Measurements from ENCODE around the gene CIT.

Gene CIT

DNA sequence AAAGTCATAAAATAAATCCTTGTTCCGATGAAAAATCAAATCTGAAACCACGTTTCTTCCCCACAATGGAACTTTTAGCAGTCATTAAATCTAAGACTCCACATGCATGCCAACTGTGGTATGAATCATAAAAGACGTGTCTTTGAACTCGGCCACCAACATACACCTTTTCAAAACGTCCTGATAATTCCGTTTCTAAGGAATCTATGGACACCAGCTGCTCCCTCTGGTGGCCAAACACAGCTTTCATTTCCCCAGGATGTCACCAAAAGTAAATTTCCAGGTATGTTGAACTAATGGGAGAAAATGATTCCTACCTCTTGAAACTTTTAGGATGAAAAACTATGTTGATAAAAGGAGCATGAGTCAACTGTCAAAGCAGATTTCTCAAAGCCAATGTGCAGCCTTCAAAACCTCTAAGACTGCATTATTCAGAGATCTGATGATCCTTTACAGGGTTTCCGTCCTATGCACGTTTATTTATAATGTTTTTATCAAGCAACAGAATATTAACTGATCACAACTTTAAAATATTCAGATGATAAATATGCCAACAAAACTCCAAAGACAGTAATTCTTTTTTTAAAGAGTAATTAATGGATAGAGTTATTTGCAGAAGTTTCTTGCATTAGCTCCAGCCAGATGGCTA is 96.2 kb downstream of the CIT start:
- Histone ChIP-seq H3K36me3 (ENCODE audit: control insufficient read depth, insufficient read depth, low read length) (peaks cover 60% of the 10 kb centered on the region), H3K27ac (ENCODE audit: low read depth, low read length) (no peak overlapping the region), H3K4me1 (ENCODE audit: control insufficient read depth, insufficient read depth, low read length) (no peaks in the 10 kb centered on the region), H3K27me3 (ENCODE audit: control insufficient read depth, insufficient read depth, low read length) (no peaks in the 10 kb centered on the region), H3K9me3 (ENCODE audit: control insufficient read depth, insufficient read depth, low read length) (no peaks in the 10 kb centered on the region), H3K4me3 (ENCODE audit: low read depth, low read length) (no peak overlapping the region), H3K9ac (ENCODE audit: low read depth, low read length) (no peak overlapping the region)

DNA sequence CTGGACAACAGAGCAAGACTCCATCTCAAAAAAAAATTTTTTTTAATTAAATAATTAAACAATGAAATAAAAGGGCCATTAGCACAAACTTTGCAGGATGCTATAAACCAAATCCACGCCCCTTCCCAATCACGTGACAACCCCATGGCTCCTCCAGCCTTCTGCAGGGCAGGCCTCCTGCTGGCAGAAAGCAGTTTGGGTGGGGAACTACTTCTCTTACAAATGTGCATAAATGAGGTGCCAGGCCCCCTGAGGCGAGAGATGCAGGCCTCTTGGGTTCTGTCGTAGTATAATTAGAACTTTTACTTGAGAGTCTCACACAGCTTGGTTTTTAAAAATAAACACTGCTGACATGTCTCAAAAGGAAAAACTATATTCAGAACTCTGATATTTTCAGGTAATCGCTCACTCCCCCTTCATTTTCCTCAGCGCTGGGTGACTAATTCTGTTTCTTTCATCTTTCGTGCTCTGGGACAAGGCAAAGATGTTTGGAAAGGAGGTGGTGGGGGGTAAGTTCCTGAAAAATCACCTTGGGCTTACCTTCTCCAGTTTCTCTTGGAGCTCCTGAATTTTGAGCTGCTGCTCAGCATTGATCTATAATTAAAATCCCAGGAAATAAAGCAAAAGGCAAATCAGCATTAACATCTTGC is 101.7 kb downstream of the CIT start:
- Histone ChIP-seq H3K9me3 (ENCODE audit: control insufficient read depth, insufficient read depth, low read length) (no peaks in the 10 kb centered on the region), H3K4me3 (ENCODE audit: low read depth, low read length) (no peak overlapping the region), H3K9ac (ENCODE audit: low read depth, low read length) (no peak overlapping the region), H3K36me3 (ENCODE audit: control insufficient read depth, insufficient read depth, low read length) (peaks cover 67% of the 10 kb centered on the region), H3K27me3 (ENCODE audit: control insufficient read depth, insufficient read depth, low read length) (no peaks in the 10 kb centered on the region), H3K4me1 (ENCODE audit: control insufficient read depth, insufficient read depth, low read length) (no peaks in the 10 kb centered on the region), H3K27ac (ENCODE audit: low read depth, low read length) (no peak overlapping the region)

GRCh38 chr12:119772431-119772830 is 104.7 kb downstream of the CIT start:
- H3K9me3 ChIP-seq (ENCODE audit: control insufficient read depth, insufficient read depth, low read length), result no peaks in the 10 kb centered on the region
- H3K4me1 ChIP-seq (ENCODE audit: control insufficient read depth, insufficient read depth, low read length), result no peaks in the 10 kb centered on the region
- H3K9ac ChIP-seq (ENCODE audit: low read depth, low read length), result no peak overlapping the region
- H3K27me3 ChIP-seq (ENCODE audit: control insufficient read depth, insufficient read depth, low read length), result no peaks in the 10 kb centered on the region
- H3K27ac ChIP-seq (ENCODE audit: low read depth, low read length), result no peak overlapping the region
- peaks cover 76% of the 10 kb centered on the region for H3K36me3 ChIP-seq (ENCODE audit: control insufficient read depth, insufficient read depth, low read length)
- no peak overlapping the region for H3K4me3 ChIP-seq (ENCODE audit: low read depth, low read length)

GRCh38 chr12:119770146-119770545 is 107.0 kb downstream of the CIT start:
- H3K36me3 ChIP-seq (ENCODE audit: control insufficient read depth, insufficient read depth, low read length), result peaks cover 79% of the 10 kb centered on the region

DNA sequence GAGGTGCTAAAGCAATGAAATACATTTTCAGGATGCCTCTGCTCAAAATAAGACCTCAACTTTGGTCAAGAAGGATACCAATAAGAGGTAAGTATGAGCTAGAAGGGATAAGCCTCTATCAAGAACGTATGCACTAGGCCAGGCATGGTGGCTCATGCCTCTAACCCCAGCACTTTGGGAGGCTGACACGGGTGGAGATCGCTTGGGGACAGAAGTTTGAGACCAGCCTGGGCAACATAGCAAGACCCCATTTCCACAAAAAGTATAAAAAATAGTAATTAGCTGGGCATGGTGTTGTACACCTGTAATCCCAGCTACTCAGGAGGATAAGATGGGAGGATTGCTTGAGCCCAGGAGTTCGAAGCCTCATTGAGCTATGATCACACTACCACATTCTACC is 114.5 kb downstream of the CIT start:
- peaks cover 73% of the 10 kb centered on the region for H3K36me3 ChIP-seq (ENCODE audit: control insufficient read depth, insufficient read depth, low read length)
- no peak overlapping the region for H3K27ac ChIP-seq (ENCODE audit: low read depth, low read length)
- H3K4me3 ChIP-seq (ENCODE audit: low read depth, low read length), result no peak overlapping the region
- H3K4me1 ChIP-seq (ENCODE audit: control insufficient read depth, insufficient read depth, low read length), result no peaks in the 10 kb centered on the region
- H3K9ac ChIP-seq (ENCODE audit: low read depth, low read length), result no peak overlapping the region
- H3K27me3 ChIP-seq (ENCODE audit: control insufficient read depth, insufficient read depth, low read length), result no peaks in the 10 kb centered on the region
- H3K9me3 ChIP-seq (ENCODE audit: control insufficient read depth, insufficient read depth, low read length), result no peaks in the 10 kb centered on the region

More at GRCh38 chr12:119770146-119770545, 107.0 kb downstream of the CIT start:
- Histone ChIP-seq H3K4me3 (ENCODE audit: low read depth, low read length) (no peak overlapping the region), H3K9me3 (ENCODE audit: control insufficient read depth, insufficient read depth, low read length) (no peaks in the 10 kb centered on the region), H3K27ac (ENCODE audit: low read depth, low read length) (no peak overlapping the region), H3K4me1 (ENCODE audit: control insufficient read depth, insufficient read depth, low read length) (no peaks in the 10 kb centered on the region), H3K27me3 (ENCODE audit: control insufficient read depth, insufficient read depth, low read length) (no peaks in the 10 kb centered on the region), H3K9ac (ENCODE audit: low read depth, low read length) (no peak overlapping the region)

GRCh38 chr12:119758722-119759121 is 118.4 kb downstream of the CIT start:
- no peak overlapping the region for H3K4me3 ChIP-seq (ENCODE audit: low read depth, low read length)
- peaks cover 86% of the 10 kb centered on the region for H3K36me3 ChIP-seq (ENCODE audit: control insufficient read depth, insufficient read depth, low read length)
- no peaks in the 10 kb centered on the region for H3K4me1 ChIP-seq (ENCODE audit: control insufficient read depth, insufficient read depth, low read length)
- H3K27me3 ChIP-seq (ENCODE audit: control insufficient read depth, insufficient read depth, low read length), result no peaks in the 10 kb centered on the region
- no peaks in the 10 kb centered on the region for H3K9me3 ChIP-seq (ENCODE audit: control insufficient read depth, insufficient read depth, low read length)
- no peak overlapping the region for H3K9ac ChIP-seq (ENCODE audit: low read depth, low read length)
- no peak overlapping the region for H3K27ac ChIP-seq (ENCODE audit: low read depth, low read length)

DNA sequence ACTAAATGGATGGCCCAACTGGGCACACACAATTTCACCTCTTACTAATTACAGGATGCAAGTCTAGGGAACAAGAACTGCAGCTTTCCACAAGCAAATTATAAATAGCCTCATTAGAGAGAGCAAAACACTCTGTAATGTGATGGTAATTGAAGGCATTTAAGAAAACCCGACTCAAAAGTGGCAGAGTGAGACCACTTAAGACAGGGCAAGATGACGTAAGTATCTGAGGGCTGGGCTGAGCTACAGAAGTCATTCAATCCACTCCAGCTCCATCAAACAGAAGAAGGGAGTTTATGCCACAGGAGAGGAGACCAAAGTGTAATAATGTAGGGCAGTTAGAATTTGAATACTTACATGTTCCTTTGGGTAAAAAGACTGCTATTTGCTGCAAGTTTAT is 118.9 kb downstream of the CIT start:
- no peaks in the 10 kb centered on the region for H3K9me3 ChIP-seq (ENCODE audit: control insufficient read depth, insufficient read depth, low read length)
- H3K27ac ChIP-seq (ENCODE audit: low read depth, low read length), result no peak overlapping the region
- no peaks in the 10 kb centered on the region for H3K4me1 ChIP-seq (ENCODE audit: control insufficient read depth, insufficient read depth, low read length)
- peaks cover 85% of the 10 kb centered on the region for H3K36me3 ChIP-seq (ENCODE audit: control insufficient read depth, insufficient read depth, low read length)
- no peak overlapping the region for H3K9ac ChIP-seq (ENCODE audit: low read depth, low read length)
- H3K27me3 ChIP-seq (ENCODE audit: control insufficient read depth, insufficient read depth, low read length), result no peaks in the 10 kb centered on the region
- H3K4me3 ChIP-seq (ENCODE audit: low read depth, low read length), result no peak overlapping the region

DNA sequence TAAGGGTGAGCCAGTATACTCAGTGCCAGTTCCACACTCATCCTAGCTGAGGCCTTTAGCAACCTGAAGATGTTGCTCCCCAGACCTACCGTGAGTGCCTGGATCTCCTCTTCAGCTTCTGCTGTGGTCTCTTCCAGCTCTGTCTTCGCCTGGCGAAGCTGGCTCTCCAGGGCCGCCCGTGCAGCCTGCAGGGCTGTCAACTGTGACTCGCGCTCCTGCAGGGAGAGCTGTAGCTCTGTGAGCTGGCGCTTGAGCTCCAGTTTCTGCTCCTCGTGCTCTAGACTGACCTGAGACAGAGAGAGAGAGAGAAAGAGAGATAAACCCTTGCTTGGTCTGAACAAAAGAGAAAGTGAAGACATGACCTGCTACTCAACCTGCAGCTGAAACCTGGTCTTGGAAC is 125.2 kb downstream of the CIT start:
- Histone ChIP-seq H3K9ac (ENCODE audit: low read depth, low read length) (no peak overlapping the region), H3K27ac (ENCODE audit: low read depth, low read length) (no peak overlapping the region), H3K4me3 (ENCODE audit: low read depth, low read length) (no peak overlapping the region), H3K36me3 (ENCODE audit: control insufficient read depth, insufficient read depth, low read length) (peaks cover 84% of the 10 kb centered on the region), H3K9me3 (ENCODE audit: control insufficient read depth, insufficient read depth, low read length) (no peaks in the 10 kb centered on the region), H3K4me1 (ENCODE audit: control insufficient read depth, insufficient read depth, low read length) (no peaks in the 10 kb centered on the region), H3K27me3 (ENCODE audit: control insufficient read depth, insufficient read depth, low read length) (no peaks in the 10 kb centered on the region)

- Histone ChIP-seq H3K4me3 (ENCODE audit: low read depth, low read length) (no peak overlapping the region), H3K36me3 (ENCODE audit: control insufficient read depth, insufficient read depth, low read length) (peaks cover 67% of the 10 kb centered on the region), H3K4me1 (ENCODE audit: control insufficient read depth, insufficient read depth, low read length) (no peaks in the 10 kb centered on the region), H3K27me3 (ENCODE audit: control insufficient read depth, insufficient read depth, low read length) (no peaks in the 10 kb centered on the region), H3K27ac (ENCODE audit: low read depth, low read length) (no peak overlapping the region), H3K9me3 (ENCODE audit: control insufficient read depth, insufficient read depth, low read length) (peaks cover 12% of the 10 kb centered on the region), H3K9ac (ENCODE audit: low read depth, low read length) (no peak overlapping the region)
Observed at GRCh38 chr12:119749666-119750065, 127.5 kb downstream of the CIT start.

- Histone ChIP-seq H3K36me3 (ENCODE audit: control insufficient read depth, insufficient read depth, low read length) (peaks cover 64% of the 10 kb centered on the region), H3K27ac (ENCODE audit: low read depth, low read length) (no peak overlapping the region), H3K9me3 (ENCODE audit: control insufficient read depth, insufficient read depth, low read length) (peaks cover 13% of the 10 kb centered on the region), H3K9ac (ENCODE audit: low read depth, low read length) (no peak overlapping the region), H3K27me3 (ENCODE audit: control insufficient read depth, insufficient read depth, low read length) (no peaks in the 10 kb centered on the region), H3K4me1 (ENCODE audit: control insufficient read depth, insufficient read depth, low read length) (no peaks in the 10 kb centered on the region), H3K4me3 (ENCODE audit: low read depth, low read length) (no peak overlapping the region)
Observed at GRCh38 chr12:119748497-119748896, 128.6 kb downstream of the CIT start.

DNA sequence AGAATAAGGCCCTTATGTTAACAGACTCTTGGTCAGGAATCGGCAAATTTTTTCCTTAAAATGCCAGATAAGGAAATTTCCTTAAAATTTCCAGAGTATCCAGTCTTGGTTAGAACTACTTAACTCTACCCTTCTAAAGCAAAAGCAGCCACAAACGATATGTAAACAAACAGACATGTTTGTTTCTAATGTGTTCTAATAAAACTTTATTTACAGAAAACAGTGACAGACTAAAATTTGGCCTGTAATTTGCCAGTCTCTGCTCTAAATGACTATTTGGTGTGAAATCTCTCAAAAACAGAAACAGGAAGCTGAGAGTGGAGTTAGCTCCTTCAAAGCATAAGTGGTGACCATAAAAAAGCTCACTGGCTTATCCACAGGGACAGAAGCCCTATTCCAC is 131.0 kb downstream of the CIT start:
- H3K4me1 ChIP-seq (ENCODE audit: control insufficient read depth, insufficient read depth, low read length), result no peaks in the 10 kb centered on the region
- no peak overlapping the region for H3K4me3 ChIP-seq (ENCODE audit: low read depth, low read length)
- no peaks in the 10 kb centered on the region for H3K27me3 ChIP-seq (ENCODE audit: control insufficient read depth, insufficient read depth, low read length)
- H3K9ac ChIP-seq (ENCODE audit: low read depth, low read length), result no peak overlapping the region
- H3K9me3 ChIP-seq (ENCODE audit: control insufficient read depth, insufficient read depth, low read length), result peaks cover 13% of the 10 kb centered on the region
- peaks cover 62% of the 10 kb centered on the region for H3K36me3 ChIP-seq (ENCODE audit: control insufficient read depth, insufficient read depth, low read length)
- H3K27ac ChIP-seq (ENCODE audit: low read depth, low read length), result no peak overlapping the region

Measured in HUES48 (cell line).